ENCODE data around the gene CYB5R3. TPM values are rescaled to one million over a fixed set of nuclear protein-coding genes. Genes with fewer than 3 reads are reported as not detected.

The CYB5R3 gene
- total RNA-seq, 1 experiment from 2014 or later, result 172 TPM

DNA sequence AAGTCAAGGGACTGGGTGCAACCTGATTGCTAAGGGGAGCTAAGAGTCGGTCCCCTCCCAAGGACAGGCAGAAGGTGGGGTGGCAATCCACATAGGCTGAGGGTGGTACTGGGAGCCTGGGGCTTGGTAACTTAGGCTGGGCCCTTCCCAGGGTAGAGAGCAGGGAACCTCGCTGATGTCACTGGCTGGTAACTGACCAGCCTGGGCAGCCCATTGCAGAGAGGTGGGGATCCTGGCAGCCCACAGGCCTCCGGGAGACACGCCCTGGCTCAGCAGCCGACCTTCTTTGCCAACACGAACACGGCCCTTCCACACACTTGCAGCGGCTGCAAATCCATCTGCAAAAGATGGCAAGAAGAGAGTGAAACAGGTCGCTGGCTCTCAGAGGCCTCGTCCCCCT is 46.1 kb upstream of the CYB5R3 start:
- no peak overlapping the region for H3K27ac ChIP-seq (ENCODE audit: low read depth, low read length, poor library complexity, severe bottlenecking)
- ChIA-PET POLR2A (ENCODE audit: low non-redundant PET) (no interaction called here), CTCF (no interaction called here)
- H3K4me3 ChIP-seq (ENCODE audit: low read depth, low read length, poor library complexity, severe bottlenecking), result no peak overlapping the region
- no peaks in the 10 kb centered on the region for H3K36me3 ChIP-seq (ENCODE audit: insufficient read depth, low read length, poor library complexity, severe bottlenecking)
- no peak for DNase-seq (ENCODE audit: low spot score)
- H3K4me1 ChIP-seq (ENCODE audit: insufficient read depth, low read length, poor library complexity, severe bottlenecking), result peaks cover 19% of the 10 kb centered on the region
- no peaks in the 10 kb centered on the region for H3K27me3 ChIP-seq (replicated peaks; ENCODE audit: insufficient read depth, low read depth, low read length, poor library complexity)
- intact Hi-C loops (cut with micrococcal nuclease; ENCODE audit: unreplicated experiment), result no loop called here
- no peaks in the 10 kb centered on the region for H3K9me3 ChIP-seq (ENCODE audit: low read depth, low read length, poor library complexity, severe bottlenecking)
- TF ChIP-seq EZH2 (IDR thresholded peaks at IDR 0.05; ENCODE audit: borderline replicate concordance, low read depth, low read length, poor library complexity, severe bottlenecking), result no peak
- TF ChIP-seq CTCF (conservative IDR thresholded peaks at IDR 0.05; ENCODE audit: low read depth, low read length), result no peak
- no TSS peak for BruUV-seq (replicated peaks)

DNA sequence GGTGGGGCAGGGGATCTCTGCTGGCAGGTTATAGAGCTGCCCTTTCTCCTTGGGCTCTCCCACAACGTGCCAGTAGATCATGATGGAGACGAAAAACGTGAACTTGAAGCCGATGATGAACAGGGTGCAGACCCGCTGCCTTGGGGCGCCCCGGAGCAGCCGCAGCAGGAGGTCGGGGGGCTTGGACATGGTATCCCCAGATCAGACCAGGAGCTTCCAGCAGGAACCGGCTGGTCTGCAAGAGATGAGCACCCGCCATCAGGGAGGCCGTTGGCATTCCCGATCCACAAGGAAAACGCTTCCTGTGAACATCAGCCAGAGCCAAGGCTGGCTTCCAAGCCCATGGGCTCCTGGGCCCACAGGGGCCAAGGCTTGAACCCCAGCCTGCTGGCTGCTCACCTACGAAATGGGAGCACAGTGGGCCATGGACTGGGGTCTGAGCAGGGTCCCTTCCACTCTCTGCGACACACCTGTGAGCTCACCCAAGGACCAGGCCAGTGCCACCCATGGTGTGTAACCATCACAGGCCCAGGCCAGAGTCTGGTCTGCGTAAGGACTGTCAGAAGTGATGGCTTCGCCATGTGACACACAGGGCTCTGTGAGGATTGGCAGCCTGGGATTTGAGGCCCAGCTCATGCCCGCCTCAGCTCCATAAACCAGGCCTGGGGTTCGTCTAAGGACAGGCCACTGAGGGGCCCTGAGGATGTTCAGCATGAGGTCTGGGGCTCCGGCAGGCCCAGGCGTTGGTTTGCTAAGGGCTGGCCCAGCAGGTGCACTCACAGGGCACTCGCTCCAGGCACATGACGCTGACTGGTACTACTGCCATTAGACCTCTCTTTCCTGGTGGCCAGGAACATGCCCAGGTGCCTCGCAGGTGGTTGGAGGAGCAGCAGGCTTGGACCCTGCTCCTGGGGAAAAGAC is 44.8 kb upstream of the CYB5R3 start:
- CTCF ChIA-PET, result no interaction called here
- H3K27me3 ChIP-seq (replicated peaks; ENCODE audit: insufficient read depth, low read depth, low read length, poor library complexity), result no peaks in the 10 kb centered on the region
- no peak for DNase-seq (ENCODE audit: low spot score)
- BruUV-seq (replicated peaks), result no TSS peak
- POLR2A ChIA-PET (ENCODE audit: low non-redundant PET), result no interaction called here
- intact Hi-C loops (cut with micrococcal nuclease; ENCODE audit: unreplicated experiment), result no loop called here
- TF ChIP-seq CTCF (conservative IDR thresholded peaks at IDR 0.05; ENCODE audit: low read depth, low read length) (no peak), EZH2 (IDR thresholded peaks at IDR 0.05; ENCODE audit: borderline replicate concordance, low read depth, low read length, poor library complexity, severe bottlenecking) (no peak)
- H3K27ac ChIP-seq (ENCODE audit: low read depth, low read length, poor library complexity, severe bottlenecking), result no peak overlapping the region
- no peaks in the 10 kb centered on the region for H3K9me3 ChIP-seq (ENCODE audit: low read depth, low read length, poor library complexity, severe bottlenecking)
- H3K4me3 ChIP-seq (ENCODE audit: low read depth, low read length, poor library complexity, severe bottlenecking), result no peak overlapping the region
- no peaks in the 10 kb centered on the region for H3K36me3 ChIP-seq (ENCODE audit: insufficient read depth, low read length, poor library complexity, severe bottlenecking)
- H3K4me1 ChIP-seq (ENCODE audit: insufficient read depth, low read length, poor library complexity, severe bottlenecking), result peaks cover 8% of the 10 kb centered on the region

DNA sequence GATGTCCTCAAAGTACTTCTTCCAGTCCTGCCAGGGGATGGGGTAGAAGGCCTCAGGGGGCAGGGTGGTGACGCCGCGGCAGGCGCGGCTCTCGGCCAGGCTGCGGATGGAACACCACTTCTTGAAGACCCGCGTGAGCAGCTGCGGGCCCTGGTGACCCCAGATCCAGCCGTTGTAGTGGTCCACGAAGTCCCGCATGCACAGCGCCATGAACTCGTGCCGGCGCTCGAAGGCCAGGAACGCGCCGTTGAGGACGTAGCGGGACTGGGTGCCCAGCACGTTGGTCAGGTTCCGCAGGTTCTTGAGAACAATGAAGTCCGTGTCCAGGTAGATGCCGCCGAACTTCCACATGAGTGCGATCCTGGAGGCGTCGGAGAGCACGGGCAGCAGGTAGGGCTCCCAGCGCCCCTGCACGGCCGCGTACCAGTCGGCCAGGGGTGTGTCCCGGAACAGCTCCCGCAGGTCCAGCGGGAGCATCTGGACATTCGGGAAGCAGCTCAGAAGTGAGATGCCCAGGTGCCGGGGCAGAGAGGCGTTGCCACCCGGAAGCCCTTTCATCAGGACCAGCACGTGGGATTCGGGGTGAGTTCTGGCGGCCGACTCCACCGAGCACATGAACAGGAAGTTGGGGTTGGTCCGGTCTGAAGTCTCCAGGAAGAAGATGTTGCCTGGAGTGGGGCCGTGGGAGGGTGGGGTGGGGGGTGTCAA is 44.0 kb upstream of the CYB5R3 start:
- BruUV-seq (replicated peaks), result no TSS peak
- ChIA-PET POLR2A (ENCODE audit: low non-redundant PET) (no interaction called here), CTCF (no interaction called here)
- Histone ChIP-seq H3K27ac (ENCODE audit: low read depth, low read length, poor library complexity, severe bottlenecking) (no peak overlapping the region), H3K4me1 (ENCODE audit: insufficient read depth, low read length, poor library complexity, severe bottlenecking) (peaks cover 11% of the 10 kb centered on the region), H3K9me3 (ENCODE audit: low read depth, low read length, poor library complexity, severe bottlenecking) (no peaks in the 10 kb centered on the region), H3K27me3 (replicated peaks; ENCODE audit: insufficient read depth, low read depth, low read length, poor library complexity) (no peaks in the 10 kb centered on the region), H3K4me3 (ENCODE audit: low read depth, low read length, poor library complexity, severe bottlenecking) (no peak overlapping the region), H3K36me3 (ENCODE audit: insufficient read depth, low read length, poor library complexity, severe bottlenecking) (no peaks in the 10 kb centered on the region)
- TF ChIP-seq EZH2 (IDR thresholded peaks at IDR 0.05; ENCODE audit: borderline replicate concordance, low read depth, low read length, poor library complexity, severe bottlenecking), result no peak
- TF ChIP-seq CTCF (conservative IDR thresholded peaks at IDR 0.05; ENCODE audit: low read depth, low read length), result no peak
- intact Hi-C loops (cut with micrococcal nuclease; ENCODE audit: unreplicated experiment), result no loop called here
- DNase-seq (ENCODE audit: low spot score), result no peak
